HEK293T (cell line): ENCODE data around the gene MT2A.

Experiments
- ELF4 ChIP-seq: fragments of 450-650 bp; IDR thresholded peaks from 2 replicates; pipeline ENCODE4 v1.6.1; 2017; ENCODE audit warnings: antibody characterized with exemption
- FOXM1 ChIP-seq: fragments of 450-650 bp; IDR thresholded peaks from 2 replicates; pipeline ENCODE4 v1.6.1; 2017; ENCODE audit warnings: mild to moderate bottlenecking, borderline replicate concordance
- L3MBTL2 ChIP-seq: fragments of 450-650 bp; conservative IDR thresholded peaks from 2 replicates; pipeline ENCODE4 v1.6.1; 2016; ENCODE audit warnings: mild to moderate bottlenecking
- LEF1 ChIP-seq: fragments of 450-650 bp; IDR thresholded peaks from 2 replicates; pipeline ENCODE4 v1.6.1; 2017; ENCODE audit warnings: mild to moderate bottlenecking, borderline replicate concordance
- SP1 ChIP-seq: fragments of 450-650 bp; IDR thresholded peaks from 2 replicates; pipeline ENCODE4 v1.6.1; 2017
- SUZ12 ChIP-seq: fragments of 450-650 bp; IDR thresholded peaks from 2 replicates; pipeline ENCODE4 v1.6.1; 2016; ENCODE audit warnings: mild to moderate bottlenecking
- ZNF384 ChIP-seq: fragments of 450-650 bp; IDR thresholded peaks from 2 replicates; pipeline ENCODE4 v1.6.1; 2016
- TF ChIP-seq, protein P1 (sequence below): fragments of 450-650 bp; IDR thresholded peaks from 2 replicates; pipeline ENCODE4 v1.6.1; 2016

DNA sequence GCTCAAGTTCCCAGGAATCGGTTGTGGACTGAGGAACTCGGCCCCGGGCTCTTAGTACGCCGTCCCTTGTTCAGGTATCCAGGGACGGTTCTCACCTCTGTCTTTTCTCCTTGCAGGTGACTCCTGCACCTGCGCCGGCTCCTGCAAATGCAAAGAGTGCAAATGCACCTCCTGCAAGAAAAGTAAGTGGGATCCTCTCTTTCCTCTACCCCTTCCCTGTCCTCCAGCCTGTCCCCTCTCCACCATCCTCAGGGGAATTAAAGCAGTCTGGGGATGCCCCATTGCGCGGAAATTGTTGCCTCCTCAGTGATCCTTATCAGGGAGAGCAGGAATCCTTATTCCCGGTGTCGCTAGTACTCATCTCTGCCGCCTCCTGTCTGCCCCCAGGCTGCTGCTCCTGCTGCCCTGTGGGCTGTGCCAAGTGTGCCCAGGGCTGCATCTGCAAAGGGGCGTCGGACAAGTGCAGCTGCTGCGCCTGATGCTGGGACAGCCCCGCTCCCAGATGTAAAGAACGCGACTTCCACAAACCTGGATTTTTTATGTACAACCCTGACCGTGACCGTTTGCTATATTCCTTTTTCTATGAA lies 585 bp downstream of the MT2A start:
- TF ChIP-seq SP1: no peak
- no peak for TF ChIP-seq SUZ12
- no peak for TF ChIP-seq ZNF384
- TF ChIP-seq, protein P1, sequence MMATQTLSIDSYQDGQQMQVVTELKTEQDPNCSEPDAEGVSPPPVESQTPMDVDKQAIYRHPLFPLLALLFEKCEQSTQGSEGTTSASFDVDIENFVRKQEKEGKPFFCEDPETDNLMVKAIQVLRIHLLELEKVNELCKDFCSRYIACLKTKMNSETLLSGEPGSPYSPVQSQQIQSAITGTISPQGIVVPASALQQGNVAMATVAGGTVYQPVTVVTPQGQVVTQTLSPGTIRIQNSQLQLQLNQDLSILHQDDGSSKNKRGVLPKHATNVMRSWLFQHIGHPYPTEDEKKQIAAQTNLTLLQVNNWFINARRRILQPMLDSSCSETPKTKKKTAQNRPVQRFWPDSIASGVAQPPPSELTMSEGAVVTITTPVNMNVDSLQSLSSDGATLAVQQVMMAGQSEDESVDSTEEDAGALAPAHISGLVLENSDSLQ: no peak
- no peak for TF ChIP-seq LEF1
- no peak for TF ChIP-seq L3MBTL2
- no peak for TF ChIP-seq FOXM1
- no peak for TF ChIP-seq ELF4
